GM12878 (cell line): Measurements from ENCODE around the gene F10. TPM values are rescaled to one million over a fixed set of nuclear protein-coding genes. Genes with fewer than 3 reads are reported as not detected.

Experiments
- ASH2L ChIP-seq: fragments of 300-600, 200-600 bp; sonication (generic); IDR thresholded peaks from 2 replicates; pipeline ENCODE4 v1.6.1; 2017; ENCODE audit warnings: low read depth, mild to moderate bottlenecking, borderline replicate concordance
- ATF2 ChIP-seq: IDR thresholded peaks from 2 replicates; pipeline ENCODE4 v1.6.1; 2012; ENCODE audit warnings: low read length, inconsistent platforms
- BCLAF1 ChIP-seq: fragments of 450-650 bp; IDR thresholded peaks from 2 replicates; pipeline ENCODE4 v1.6.1; 2017; ENCODE audit warnings: antibody characterized with exemption, mild to moderate bottlenecking, moderate library complexity
- CBX5 ChIP-seq: sonication (generic); IDR thresholded peaks from 2 replicates; pipeline ENCODE4 v1.6.1; 2016; ENCODE audit warnings: low read depth, moderate library complexity, mild to moderate bottlenecking, inconsistent platforms
- FOS ChIP-seq: IDR thresholded peaks from 3 replicates; pipeline ENCODE4 v1.6.1; 2011; ENCODE audit warnings: borderline replicate concordance; ENCODE audit not compliant: insufficient read length; ENCODE audit errors: extremely low read depth
- HSF1 ChIP-seq: fragments of 150-350 bp; IDR thresholded peaks from 2 replicates; pipeline ENCODE4 v1.6.1; 2014; ENCODE audit warnings: mild to moderate bottlenecking, low read depth, low read length
- IRF3 ChIP-seq: fragments of 450-650 bp; IDR thresholded peaks from 2 replicates; pipeline ENCODE4 v1.6.1; 2014; ENCODE audit warnings: mild to moderate bottlenecking
- KDM1A ChIP-seq: fragments of 200-600 bp; sonication (generic); IDR thresholded peaks from 2 replicates; pipeline ENCODE4 v1.6.1; 2016; ENCODE audit warnings: borderline replicate concordance
- MLLT1 ChIP-seq: fragments of 450-650 bp; IDR thresholded peaks from 2 replicates; pipeline ENCODE4 v1.6.1; 2016; ENCODE audit warnings: mild to moderate bottlenecking
- NFYA ChIP-seq: IDR thresholded peaks from 2 replicates; pipeline ENCODE4 v1.6.1; 2011; ENCODE audit warnings: low read depth, mild to moderate bottlenecking, low read length, improper control_type of control experiment, borderline replicate concordance
- PAX8 ChIP-seq: fragments of 450-650 bp; IDR thresholded peaks from 2 replicates; pipeline ENCODE4 v1.6.1; 2017; ENCODE audit warnings: mild to moderate bottlenecking, moderate library complexity
- RBBP5 ChIP-seq: fragments of 200-600 bp; sonication (generic); conservative IDR thresholded peaks from 2 replicates; pipeline ENCODE4 v1.6.1; 2016
- SMC3 ChIP-seq: IDR thresholded peaks from 2 replicates; pipeline ENCODE4 v1.6.1; 2011; ENCODE audit warnings: low read length, improper control_type of control experiment, borderline replicate concordance
- ZBTB4 ChIP-seq: fragments of 450-650 bp; formaldehyde crosslinking; IDR thresholded peaks from 2 replicates; pipeline ENCODE4 v1.4.0; 2022; ENCODE audit warnings: mild to moderate bottlenecking, moderate library complexity
- ZNF384 ChIP-seq: IDR thresholded peaks from 2 replicates; pipeline ENCODE4 v1.6.1; 2012; ENCODE audit warnings: low read depth, mild to moderate bottlenecking, low read length, improper control_type of control experiment, borderline replicate concordance
- polyA plus RNA-seq, 11 experiments: library from polyadenylated mRNA; depleted of rRNA in 4 of 11; unstranded in 6 of 11; stranded (reverse) in 5 of 11; fragments of >200 nt; fragmentation: Nextera tagmentation in 4 of 11; fragmentation: Illumina TruSeq in 1 of 11; extraction: Ambion mirVana in 4 of 11; extraction: Trizol in 1 of 11; gene quantifications; 1 replicate in 1 of 11; 2 replicates in 10 of 11; pipeline versions ENCODE4 v1.2.1 to v1.2.3, GENCODE V29; 2011 to 2016; ENCODE audit warnings: inconsistent platforms in 2 of 11, missing spikeins in 2 of 11, low read depth in 1 of 11
- total RNA-seq, 4 experiments: library from RNA; depleted of rRNA in 3 of 4; stranded (reverse); fragments of >200 nt in 3 of 4; fragmentation: Illumina TruSeq in 1 of 4; extraction: Trizol in 1 of 4; gene quantifications; 2 replicates each; pipeline versions ENCODE4 v1.2.1 to v1.2.3, GENCODE V29; 2013 to 2021

F10 gene
- total and polyA plus RNA-seq, 10 of the 15 experiments (the other 5 are each of a cell fraction or from before 2014, with no cell fraction given) = not detected

GRCh38 chr13:113120300-113121182 is 2.1 kb upstream of the F10 start (continued):
- TF ChIP-seq FOS (no peak), NFYA (no peak), ASH2L (no peak), ZNF384 (no peak), PAX8 (no peak), ATF2 (no peak), RBBP5 (no peak), IRF3 (no peak), SMC3 (no peak), CBX5 (no peak), ZBTB4 (CRISPR knock-in tag) (no peak), HSF1 (no peak), KDM1A (no peak), BCLAF1 (no peak), MLLT1 (no peak)
